ENCODE results near the gene PANK3. TPM values are rescaled to one million over a fixed set of nuclear protein-coding genes. Genes with fewer than 3 reads are reported as not detected.

Gene PANK3
- total RNA-seq, 2 donors from 2014 or later: 24.9 to 39.2 TPM

DNA sequence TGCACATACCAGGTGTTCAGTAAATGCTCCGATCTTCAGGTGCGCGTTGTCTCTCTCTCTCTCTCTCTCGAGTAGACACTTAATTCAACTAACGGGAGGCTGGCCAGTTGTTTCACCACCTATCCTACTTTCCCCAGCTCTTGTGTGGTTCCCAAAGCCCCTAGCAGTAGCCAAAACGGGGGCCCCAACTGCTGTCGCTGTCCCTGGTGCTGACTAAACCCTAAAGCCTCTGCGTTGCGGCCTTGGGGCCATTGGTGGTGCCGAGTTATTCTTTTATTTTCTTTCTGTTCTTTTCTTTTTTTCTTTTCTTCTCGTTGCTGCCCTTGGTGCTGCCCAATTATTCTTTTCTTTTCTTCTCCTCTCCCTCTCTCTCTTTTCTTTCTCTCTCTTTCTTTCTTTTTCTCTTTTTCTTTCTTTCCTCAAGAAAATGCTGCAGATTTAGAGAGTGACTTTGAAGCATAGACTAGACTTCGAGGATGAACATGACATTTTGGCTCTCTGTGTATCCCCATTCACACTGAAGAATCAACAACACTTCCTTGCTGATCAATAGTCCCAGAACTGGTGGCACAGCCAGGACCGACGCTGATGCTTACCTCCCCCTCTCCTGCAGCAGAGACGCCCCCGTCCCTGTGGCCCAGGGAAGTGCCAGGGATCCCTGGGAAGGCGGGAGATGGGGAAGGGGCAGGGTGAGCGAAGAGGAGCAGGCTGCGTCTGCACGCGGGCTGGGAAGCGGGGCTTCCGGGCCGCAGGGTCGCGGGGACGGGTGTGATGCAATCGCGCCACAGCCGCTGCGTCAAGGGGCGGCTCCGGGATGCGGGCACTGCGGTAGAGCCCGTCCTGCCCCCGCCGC is 50.4 kb downstream of the PANK3 start, which contains the start of gene FBLL1:
Gene FBLL1, plus strand, starts transcription at position 785 of the 853 bp plus-strand sequence. CDS start 200 bp downstream, outside the sequence.
- Histone ChIP-seq H3K4me1 (ENCODE audit: control insufficient read depth in 1 of 2, low read depth in 2 of 2) (peaks cover 0 to 3% of the 10 kb centered on the region in 2 donors), H3K27ac (no peak within 1 kb of the TSS), H3K4me3 (peak within 1 kb of the TSS; percentile 62), H3K9me3 (no peaks in the 10 kb centered on the region), H3K27me3 (replicated peaks; ENCODE audit: insufficient read depth) (no peaks in the 10 kb centered on the region), H3K36me3 (no peaks in the 10 kb centered on the region)
- no peak for DNase-seq (ENCODE audit: low spot score)
- no peak for ATAC-seq (ENCODE audit: insufficient number of reproducible peaks, low FRiP score, low read depth)
- TF ChIP-seq, protein P1, sequence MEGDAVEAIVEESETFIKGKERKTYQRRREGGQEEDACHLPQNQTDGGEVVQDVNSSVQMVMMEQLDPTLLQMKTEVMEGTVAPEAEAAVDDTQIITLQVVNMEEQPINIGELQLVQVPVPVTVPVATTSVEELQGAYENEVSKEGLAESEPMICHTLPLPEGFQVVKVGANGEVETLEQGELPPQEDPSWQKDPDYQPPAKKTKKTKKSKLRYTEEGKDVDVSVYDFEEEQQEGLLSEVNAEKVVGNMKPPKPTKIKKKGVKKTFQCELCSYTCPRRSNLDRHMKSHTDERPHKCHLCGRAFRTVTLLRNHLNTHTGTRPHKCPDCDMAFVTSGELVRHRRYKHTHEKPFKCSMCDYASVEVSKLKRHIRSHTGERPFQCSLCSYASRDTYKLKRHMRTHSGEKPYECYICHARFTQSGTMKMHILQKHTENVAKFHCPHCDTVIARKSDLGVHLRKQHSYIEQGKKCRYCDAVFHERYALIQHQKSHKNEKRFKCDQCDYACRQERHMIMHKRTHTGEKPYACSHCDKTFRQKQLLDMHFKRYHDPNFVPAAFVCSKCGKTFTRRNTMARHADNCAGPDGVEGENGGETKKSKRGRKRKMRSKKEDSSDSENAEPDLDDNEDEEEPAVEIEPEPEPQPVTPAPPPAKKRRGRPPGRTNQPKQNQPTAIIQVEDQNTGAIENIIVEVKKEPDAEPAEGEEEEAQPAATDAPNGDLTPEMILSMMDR (IDR thresholded peaks at IDR 0.05): no peak

- DNase-seq (ENCODE audit: low spot score): no peak
- no peaks in the 10 kb centered on the region for H3K9me3 ChIP-seq
- peaks cover 0 to 3% of the 10 kb centered on the region in 2 donors for H3K4me1 ChIP-seq (ENCODE audit: control insufficient read depth in 1 of 2, low read depth in 2 of 2)
- TF ChIP-seq, protein P1 (IDR thresholded peaks at IDR 0.05): no peak
- H3K27ac ChIP-seq: no peak overlapping the region
- H3K4me3 ChIP-seq: no peak overlapping the region
- no peak for ATAC-seq (ENCODE audit: insufficient number of reproducible peaks, low FRiP score, low read depth)
- H3K27me3 ChIP-seq (replicated peaks; ENCODE audit: insufficient read depth): no peaks in the 10 kb centered on the region
- no peaks in the 10 kb centered on the region for H3K36me3 ChIP-seq
Observed at GRCh38 chr5:168527756-168528295, 51.3 kb downstream of the PANK3 start.

GRCh38 chr5:168525856-168526255 is 53.3 kb downstream of the PANK3 start:
- H3K36me3 ChIP-seq: no peaks in the 10 kb centered on the region
- no peak overlapping the region for H3K27ac ChIP-seq
- TF ChIP-seq, protein P1 (IDR thresholded peaks at IDR 0.05): no peak
- no peak overlapping the region for H3K4me3 ChIP-seq
- H3K27me3 ChIP-seq (replicated peaks; ENCODE audit: insufficient read depth): no peaks in the 10 kb centered on the region
- DNase-seq (ENCODE audit: low spot score) (no peak), ATAC-seq (ENCODE audit: insufficient number of reproducible peaks, low FRiP score, low read depth) (no peak)
- H3K9me3 ChIP-seq: no peaks in the 10 kb centered on the region
- H3K4me1 ChIP-seq (ENCODE audit: control insufficient read depth in 1 of 2, low read depth in 2 of 2): peaks cover 0 to 3% of the 10 kb centered on the region in 2 donors

GRCh38 chr5:168513861-168514428 is 65.2 kb downstream of the PANK3 start:
- TF ChIP-seq, protein P1 (IDR thresholded peaks at IDR 0.05): no peak
- DNase-seq (ENCODE audit: low spot score): no peak
- Histone ChIP-seq H3K4me3 (no peak overlapping the region), H3K4me1 (ENCODE audit: control insufficient read depth in 1 of 2, low read depth in 2 of 2) (no peaks in the 10 kb centered on the region), H3K27me3 (replicated peaks; ENCODE audit: insufficient read depth) (no peaks in the 10 kb centered on the region), H3K27ac (no peak overlapping the region), H3K9me3 (peaks cover 6% of the 10 kb centered on the region), H3K36me3 (peaks cover 69% of the 10 kb centered on the region)
- no peak for ATAC-seq (ENCODE audit: insufficient number of reproducible peaks, low FRiP score, low read depth)

- no peaks in the 10 kb centered on the region for H3K9me3 ChIP-seq
- H3K27ac ChIP-seq: no peak overlapping the region
- ATAC-seq (ENCODE audit: insufficient number of reproducible peaks, low FRiP score, low read depth): no peak
Observed at GRCh38 chr5:168502563-168503237, 76.5 kb downstream of the PANK3 start.

More at GRCh38 chr5:168502563-168503237, 76.5 kb downstream of the PANK3 start:
- Histone ChIP-seq H3K36me3 (peaks cover 50% of the 10 kb centered on the region), H3K27me3 (replicated peaks; ENCODE audit: insufficient read depth) (no peaks in the 10 kb centered on the region), H3K4me1 (ENCODE audit: control insufficient read depth in 1 of 2, low read depth in 2 of 2) (no peaks in the 10 kb centered on the region), H3K4me3 (no peak overlapping the region)
- no peak for DNase-seq (ENCODE audit: low spot score)
- TF ChIP-seq, protein P1 (IDR thresholded peaks at IDR 0.05): no peak
